K562 (cell line): ENCODE measurements around the gene ZNF30. TPM values are rescaled to one million over a fixed set of nuclear protein-coding genes. Genes with fewer than 3 reads are reported as not detected.
"Not testable (repeated sequence)": the region's sequence is repeated elsewhere in the genome, so short reads cannot be mapped to it uniquely, and the experiment has no call there.

Experiments used
- ARID1B ChIP-seq: fragments of 450-650 bp; IDR thresholded peaks from 2 replicates; pipeline ENCODE4 v1.6.1; 2016; ENCODE audit warnings: antibody characterized with exemption, mild to moderate bottlenecking, inconsistent platforms
- ATF1 ChIP-seq, 2 experiments: fragments of 450-650 bp in 1 of 2; IDR thresholded peaks; 2 replicates each; pipeline ENCODE4 v1.6.1; 2016; ENCODE audit warnings: missing compliant biosample characterization in 1 of 2, missing genetic modification characterization in 1 of 2
- CHAMP1 ChIP-seq: fragments of 450-650 bp; IDR thresholded peaks from 2 replicates; pipeline ENCODE4 v1.6.1; 2016; ENCODE audit warnings: mild to moderate bottlenecking
- GTF2A2 ChIP-seq: IDR thresholded peaks from 2 replicates; pipeline ENCODE4 v1.6.1; 2016; ENCODE audit warnings: mild to moderate bottlenecking, missing genetic modification characterization, missing compliant biosample characterization
- HSF4 ChIP-seq: fragments of 250-450 bp; sonication (Bioruptor Pico); IDR thresholded peaks from 2 replicates; pipeline ENCODE4 v2.1.2; 2022; ENCODE audit warnings: mild to moderate bottlenecking, moderate library complexity, borderline replicate concordance
- ILK ChIP-seq: fragments of 450-650 bp; IDR thresholded peaks from 2 replicates; pipeline ENCODE4 v1.6.1; 2016; ENCODE audit warnings: missing genetic modification characterization, low read depth, mild to moderate bottlenecking, missing compliant biosample characterization, moderate library complexity, borderline replicate concordance
- KLF6 ChIP-seq: fragments of 250-450 bp; sonication (Bioruptor Pico); IDR thresholded peaks from 2 replicates; pipeline ENCODE4 v1.4.0; 2020; ENCODE audit warnings: mild to moderate bottlenecking, moderate library complexity, borderline replicate concordance
- MEF2D ChIP-seq: conservative IDR thresholded peaks from 2 replicates; pipeline ENCODE4 v1.6.1; 2016; ENCODE audit warnings: low read depth, missing genetic modification characterization, missing compliant biosample characterization
- MEIS2 ChIP-seq: fragments of 450-650 bp; IDR thresholded peaks from 2 replicates; pipeline ENCODE4 v1.6.1; 2014; ENCODE audit warnings: mild to moderate bottlenecking; ENCODE audit not compliant: partially characterized antibody
- TEAD1 ChIP-seq, 2 experiments: fragments of 450-650 bp in 1 of 2; sonication (generic) in 1 of 2; formaldehyde crosslinking; IDR thresholded peaks; 2 replicates each; pipeline versions ENCODE4 v1.4.0 to v1.8.0; 2020 to 2022; ENCODE audit warnings: mild to moderate bottlenecking in 2 of 2, missing genetic modification reagents in 1 of 2
- TEAD2 ChIP-seq: fragments of 450-650 bp; IDR thresholded peaks from 2 replicates; pipeline ENCODE4 v1.6.1; 2016; ENCODE audit warnings: missing genetic modification characterization, control low read depth, missing compliant biosample characterization
- ZNF197 ChIP-seq: fragments of 200-800 bp; sonication (Bioruptor generic); IDR thresholded peaks from 2 replicates; pipeline ENCODE4 v1.6.1; 2016; ENCODE audit warnings: low read depth, missing genetic modification characterization, missing compliant biosample characterization
- ZNF589 ChIP-seq: fragments of 200-800 bp; sonication (Bioruptor generic); IDR thresholded peaks from 2 replicates; pipeline ENCODE4 v1.6.1; 2016; ENCODE audit warnings: low read depth, missing genetic modification characterization, missing compliant biosample characterization
- ZNF76 ChIP-seq: fragments of 250-450 bp; sonication (Bioruptor Pico); IDR thresholded peaks from 2 replicates; pipeline ENCODE4 v1.4.0; 2020; ENCODE audit warnings: mild to moderate bottlenecking, moderate library complexity, borderline replicate concordance
- polyA plus RNA-seq, 8 experiments: library from polyadenylated mRNA; depleted of rRNA in 4 of 8; stranded (reverse) in 5 of 8; unstranded in 3 of 8; fragments of >200 nt; fragmentation: Nextera tagmentation in 2 of 8; fragmentation: Illumina TruSeq in 1 of 8; extraction: Ambion mirVana in 2 of 8; extraction: Trizol in 1 of 8; gene quantifications; 2 replicates each; pipeline versions ENCODE4 v1.2.1 to v1.2.3, GENCODE V29; 2011 to 2014; ENCODE audit warnings: inconsistent platforms in 1 of 8, missing spikeins in 1 of 8
- total RNA-seq, 7 experiments: library from RNA; depleted of rRNA in 6 of 7; stranded (reverse); fragments of >200 nt in 6 of 7; fragmentation: Illumina TruSeq in 2 of 7; extraction: Trizol in 2 of 7; gene quantifications; 2 replicates each; pipeline versions ENCODE4 v1.2.1 to v1.2.3, GENCODE V29; 2011 to 2021; ENCODE audit warnings: low replicate concordance in 1 of 7
- TF ChIP-seq, protein P1 (sequence below): fragments of 200-800 bp; sonication (Bioruptor generic); IDR thresholded peaks from 2 replicates; pipeline ENCODE4 v1.6.1; 2016; ENCODE audit warnings: missing genetic modification characterization, missing compliant biosample characterization

ZNF30 gene
- total and polyA plus RNA-seq, 9 of the 15 experiments (the other 6 are each of a cell fraction or from before 2014, with no cell fraction given) = 7.3 to 13.4 (median 10.6) TPM

DNA sequence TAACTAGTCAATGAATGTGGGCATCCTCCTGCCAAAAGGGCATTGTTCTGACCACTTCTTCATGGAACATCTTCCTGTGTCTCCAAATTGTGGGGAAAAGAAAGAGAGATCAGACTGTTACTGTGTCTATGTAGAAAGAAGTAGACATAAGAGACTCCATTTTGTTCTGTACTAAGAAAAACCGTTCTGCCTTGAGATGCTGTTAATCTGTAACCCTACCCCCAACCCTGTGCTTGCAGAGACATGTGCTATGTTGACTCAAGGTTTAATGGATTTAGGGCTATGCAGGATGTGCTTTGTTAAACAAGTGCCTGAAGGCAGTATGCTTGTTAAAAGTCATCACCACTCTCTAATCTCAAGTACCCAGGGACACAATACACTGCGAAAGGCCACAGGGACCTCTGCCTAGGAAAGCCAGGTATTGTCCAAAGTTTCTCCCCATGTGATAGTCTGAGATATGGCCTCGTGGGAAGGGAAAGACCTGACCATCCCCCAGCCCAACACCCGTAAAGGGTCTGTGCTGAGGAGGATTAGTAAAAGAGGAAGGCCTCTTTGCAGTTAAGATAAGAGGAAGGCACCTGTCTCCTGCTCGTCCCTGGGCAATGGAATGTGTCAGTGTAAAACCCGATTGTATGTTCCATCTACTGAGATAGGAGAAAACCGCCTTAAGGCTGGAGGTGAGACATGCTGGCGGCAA lies 6.5 kb upstream of the ZNF30 start (continued):
- TF ChIP-seq ILK (tag) (peak; percentile 85; the same call in 1 of the 2 replicates), MEF2D (tag) (peak; percentile 84), ZNF76 (0 out of 2 replicates have a peak, but pooled peaks have one; percentile 40), TEAD2 (tag) (peak; percentile 70), ARID1B (peak; percentile 91), KLF6 (CRISPR knock-in tag) (peak; percentile 67; the same call in 1 of the 2 replicates), ZNF589 (CRISPR knock-in tag) (peak; percentile 44; the same call in 1 of the 2 replicates), CHAMP1 (peak; percentile 71; the same call in 1 of the 2 replicates), ATF1 (tag; IDR thresholded peaks at IDR 0.05) (peak; percentile 34; the same call in 1 of the 2 replicates), GTF2A2 (tag) (peak; percentile 75; the same call in 1 of the 2 replicates), ZNF197 (CRISPR knock-in tag) (peak; percentile 63; the same call in 1 of the 2 replicates), HSF4 (peak; percentile 88), TEAD1 (CRISPR knock-in tag; IDR thresholded peaks at IDR 0.05) (peak; percentile 72 to 80; a peak in 2 of 4 replicates), MEIS2 (peak; percentile 53)
- TF ChIP-seq ATF1 (CRISPR knock-in tag; IDR thresholded peaks at IDR 0.05) = not testable (repeated sequence)
- TF ChIP-seq, protein P1, sequence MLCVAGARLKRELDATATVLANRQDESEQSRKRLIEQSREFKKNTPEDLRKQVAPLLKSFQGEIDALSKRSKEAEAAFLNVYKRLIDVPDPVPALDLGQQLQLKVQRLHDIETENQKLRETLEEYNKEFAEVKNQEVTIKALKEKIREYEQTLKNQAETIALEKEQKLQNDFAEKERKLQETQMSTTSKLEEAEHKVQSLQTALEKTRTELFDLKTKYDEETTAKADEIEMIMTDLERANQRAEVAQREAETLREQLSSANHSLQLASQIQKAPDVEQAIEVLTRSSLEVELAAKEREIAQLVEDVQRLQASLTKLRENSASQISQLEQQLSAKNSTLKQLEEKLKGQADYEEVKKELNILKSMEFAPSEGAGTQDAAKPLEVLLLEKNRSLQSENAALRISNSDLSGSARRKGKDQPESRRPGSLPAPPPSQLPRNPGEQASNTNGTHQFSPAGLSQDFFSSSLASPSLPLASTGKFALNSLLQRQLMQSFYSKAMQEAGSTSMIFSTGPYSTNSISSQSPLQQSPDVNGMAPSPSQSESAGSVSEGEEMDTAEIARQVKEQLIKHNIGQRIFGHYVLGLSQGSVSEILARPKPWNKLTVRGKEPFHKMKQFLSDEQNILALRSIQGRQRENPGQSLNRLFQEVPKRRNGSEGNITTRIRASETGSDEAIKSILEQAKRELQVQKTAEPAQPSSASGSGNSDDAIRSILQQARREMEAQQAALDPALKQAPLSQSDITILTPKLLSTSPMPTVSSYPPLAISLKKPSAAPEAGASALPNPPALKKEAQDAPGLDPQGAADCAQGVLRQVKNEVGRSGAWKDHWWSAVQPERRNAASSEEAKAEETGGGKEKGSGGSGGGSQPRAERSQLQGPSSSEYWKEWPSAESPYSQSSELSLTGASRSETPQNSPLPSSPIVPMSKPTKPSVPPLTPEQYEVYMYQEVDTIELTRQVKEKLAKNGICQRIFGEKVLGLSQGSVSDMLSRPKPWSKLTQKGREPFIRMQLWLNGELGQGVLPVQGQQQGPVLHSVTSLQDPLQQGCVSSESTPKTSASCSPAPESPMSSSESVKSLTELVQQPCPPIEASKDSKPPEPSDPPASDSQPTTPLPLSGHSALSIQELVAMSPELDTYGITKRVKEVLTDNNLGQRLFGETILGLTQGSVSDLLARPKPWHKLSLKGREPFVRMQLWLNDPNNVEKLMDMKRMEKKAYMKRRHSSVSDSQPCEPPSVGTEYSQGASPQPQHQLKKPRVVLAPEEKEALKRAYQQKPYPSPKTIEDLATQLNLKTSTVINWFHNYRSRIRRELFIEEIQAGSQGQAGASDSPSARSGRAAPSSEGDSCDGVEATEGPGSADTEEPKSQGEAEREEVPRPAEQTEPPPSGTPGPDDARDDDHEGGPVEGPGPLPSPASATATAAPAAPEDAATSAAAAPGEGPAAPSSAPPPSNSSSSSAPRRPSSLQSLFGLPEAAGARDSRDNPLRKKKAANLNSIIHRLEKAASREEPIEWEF = peak; percentile 74; the same call in 1 of the 2 replicates
